ENCODE results near the gene POU6F2. TPM values are rescaled to one million over a fixed set of nuclear protein-coding genes. Genes with fewer than 3 reads are reported as not detected.

Gene POU6F2
- total and polyA plus RNA-seq, 9 of the 15 experiments (the other 6 are each of a cell fraction or from before 2014, with no cell fraction given) = 0.29 to 1.5 (median 0.96) TPM

- FAIRE-seq (no peak), ATAC-seq (no peak), DNase-seq (ENCODE audit: extremely low read depth in 1 of 4, low spot score in 3 of 4) (no peak)
- Histone ChIP-seq H3K79me2 (ENCODE audit: control insufficient read depth, insufficient read depth, low read length) (no peaks in the 10 kb centered on the region), H2AFZ (ENCODE audit: low read depth, low read length) (no peak overlapping the region), H3K27ac (ENCODE audit: extremely low read depth, low read depth, low read length) (no peak overlapping the region), H3K4me2 (ENCODE audit: insufficient read depth, low read length) (no peak overlapping the region), H3K9me3 (replicated peaks; ENCODE audit: control insufficient read depth, insufficient read depth, low read depth, low read length) (no peaks in the 10 kb centered on the region), H3K9ac (ENCODE audit: insufficient read depth in 1 of 2, low read depth in 2 of 2, low read length in 2 of 2) (no peak overlapping the region), H4K20me1 (replicated peaks; ENCODE audit: control insufficient read depth, insufficient read depth, low read length) (no peaks in the 10 kb centered on the region; the same call in 1 of the 2 replicates), H3K4me3 (no peak overlapping the region), H3K9me1 (ENCODE audit: control insufficient read depth, insufficient read depth, low read length) (no peaks in the 10 kb centered on the region), H3K27me3 (ENCODE audit: control insufficient read depth in 2 of 2, insufficient read depth in 2 of 2, low read length in 2 of 2) (no peaks in the 10 kb centered on the region), H3K36me3 (ENCODE audit: control insufficient read depth, insufficient read depth, low read length) (no peaks in the 10 kb centered on the region), H3K4me1 (replicated peaks in 1 of 2; ENCODE audit: control insufficient read depth in 2 of 2, insufficient read depth in 2 of 2, low read length in 2 of 2) (no peaks in the 10 kb centered on the region)
- no TSS peak for BruUV-seq (replicated peaks)
- in situ Hi-C loops (cut with MboI) (no loop called here), intact Hi-C loops (cut with micrococcal nuclease) (no loop called here)
- no peak for TF ChIP-seq ZNF518B (CRISPR knock-in tag; IDR thresholded peaks at IDR 0.05)
- no peak for TF ChIP-seq KLF6 (CRISPR knock-in tag; IDR thresholded peaks at IDR 0.05; ENCODE audit: borderline replicate concordance)
- TF ChIP-seq POLR2AphosphoS2 (IDR thresholded peaks at IDR 0.05; ENCODE audit: low read length) = no peak
- no peak for TF ChIP-seq ZNF639 (CRISPR knock-in tag; conservative IDR thresholded peaks at IDR 0.05 in 1 of 2, IDR thresholded peaks at IDR 0.05 in 1 of 2)
- 0% methylated on average over 2 of the region's 2 CpGs for WGBS (ENCODE audit: insufficient coverage, low coverage, missing lambda C conversion rate)
- POLR2A ChIA-PET = no interaction called here
- CTCF ChIA-PET (ENCODE audit: low intra/inter-chr PET ratio) = no interaction called here
Observed at GRCh38 chr7:39269034-39269433, 291.3 kb downstream of the POU6F2 start.
